CD4-positive, alpha-beta memory T cell (primary cell): ENCODE data around the gene MXRA7. TPM values are rescaled to one million over a fixed set of nuclear protein-coding genes. Genes with fewer than 3 reads are reported as not detected.

Experiments used
- CTCF ChIA-PET: fragments of 350-600 bp; sonication (Branson Sonifier 250); formaldehyde crosslinking; loops from one replicate; lab custom pipeline; 2021; ENCODE audit warnings: inconsistent platforms; ENCODE audit not compliant: partially characterized antibody; lab: Charles Lee
- POLR2A ChIA-PET: fragments of 350-600 bp; sonication (Branson Sonifier 250); formaldehyde crosslinking; loops from one replicate; lab custom pipeline; 2021; ENCODE audit not compliant: partially characterized antibody; lab: Charles Lee
- DNase-seq, 5 donors: peaks; one replicate each; pipeline versions ENCODE4 v3.0.0 to v3.0.0-alpha.2; 2020 to 2022; ENCODE audit warnings: mixed read lengths in 1 of 5
- H3K27ac ChIP-seq: one replicate; pipeline ENCODE4 v1.7.0; 2013; ENCODE audit warnings: low read depth, low read length
- H3K27me3 ChIP-seq: 2 replicates; pipeline ENCODE4 v1.7.0; 2013; ENCODE audit warnings: mild to moderate bottlenecking, low read length, moderate library complexity; ENCODE audit not compliant: insufficient read depth
- H3K36me3 ChIP-seq: 2 replicates; pipeline ENCODE4 v1.7.0; 2013; ENCODE audit warnings: mild to moderate bottlenecking, low read length, moderate library complexity; ENCODE audit not compliant: insufficient read depth
- H3K4me1 ChIP-seq: 2 replicates; pipeline ENCODE4 v1.7.0; 2013; ENCODE audit warnings: mild to moderate bottlenecking, low read length, moderate library complexity; ENCODE audit not compliant: insufficient read depth
- H3K4me3 ChIP-seq, 2 donors: one replicate each; pipeline ENCODE4 v1.7.0; 2013; ENCODE audit warnings: low read length in 2 of 2, mild to moderate bottlenecking in 1 of 2
- H3K9me3 ChIP-seq, 2 donors: one replicate each; pipeline ENCODE4 v1.7.0; 2013; ENCODE audit warnings: low read length in 2 of 2, control low read depth in 1 of 2; ENCODE audit not compliant: control insufficient read depth in 1 of 2
- H3K27ac Mint-ChIP-seq, 7 donors: one replicate each; pipeline ENCODE4 v1.8.0; 2020 to 2021; ENCODE audit warnings: mixed read lengths in 7 of 7, mild to moderate bottlenecking in 6 of 7, inconsistent platforms in 3 of 7, moderate library complexity in 3 of 7
- H3K27me3 Mint-ChIP-seq, 2 donors: one replicate each; pipeline ENCODE4 v1.8.0; 2020 to 2021; ENCODE audit warnings: mixed read lengths in 2 of 2
- H3K36me3 Mint-ChIP-seq, 2 donors: one replicate each; pipeline ENCODE4 v1.8.0; 2020 to 2021; ENCODE audit warnings: mixed read lengths in 2 of 2, inconsistent platforms in 1 of 2, mild to moderate bottlenecking in 1 of 2
- H3K4me1 Mint-ChIP-seq, 4 donors: one replicate each; pipeline ENCODE4 v1.8.0; 2020 to 2021; ENCODE audit warnings: mixed read lengths in 4 of 4, mild to moderate bottlenecking in 1 of 4
- H3K4me3 Mint-ChIP-seq, 8 donors: one replicate each; pipeline ENCODE4 v1.8.0; 2020 to 2021; ENCODE audit warnings: mixed read lengths in 8 of 8, mild to moderate bottlenecking in 7 of 8, moderate library complexity in 6 of 8, inconsistent platforms in 3 of 8
- H3K9me3 Mint-ChIP-seq, 8 donors: one replicate each; pipeline ENCODE4 v1.8.0; 2020 to 2021; ENCODE audit warnings: mixed read lengths in 8 of 8, mild to moderate bottlenecking in 5 of 8, inconsistent platforms in 3 of 8, moderate library complexity in 1 of 8
- intact Hi-C: fragments of 100-400 bp; cut with micrococcal nuclease; formaldehyde crosslinking; loops from one replicate; pipeline ENCODE4 v1.15.1; 2023
- polyA plus RNA-seq, 2 donors: library from polyadenylated mRNA; unstranded; fragments of 300-500 nt; fragmentation: Illumina TruSeq; gene quantifications; one replicate each; pipeline ENCODE4 v1.2.3, GENCODE V29; 2021
- total RNA-seq, 2 experiments: library from RNA; stranded (reverse); gene quantifications; one replicate each; pipeline ENCODE4 v1.2.3, GENCODE V29; 2021

MXRA7 gene
- total and polyA plus RNA-seq, 4 experiments from 2014 or later: 5.3 to 15.0 (median 7.7) TPM

- H3K36me3 Mint-ChIP-seq: no peaks in the 10 kb centered on the region
- no peaks in the 10 kb centered on the region for H3K9me3 Mint-ChIP-seq
- H3K4me3 Mint-ChIP-seq: peak overlapping the region in 6 of 8 donors; percentile 35 to 78 (median 62)
- Histone ChIP-seq H3K27me3 (no peaks in the 10 kb centered on the region), H3K36me3 (no peaks in the 10 kb centered on the region), H3K4me3 (no peak overlapping the region), H3K27ac (no peak overlapping the region), H3K4me1 (peaks cover 46% of the 10 kb centered on the region), H3K9me3 (no peaks in the 10 kb centered on the region)
- ChIA-PET POLR2A (interaction anchor here (0.8 to 7.0 kb wide), 9 partner anchors 10 to 140 kb away, joined by 3 to 86 read pairs (median 4); partner anchors contain the start of genes ST6GALNAC1 and ST6GALNAC2), CTCF (interaction anchor here (0.9 to 2.2 kb wide), 4 partner anchors 13 to 99 kb away, joined by 3 to 10 read pairs (median 6); no protein-coding TSS in a partner anchor)
- no peak for DNase-seq
- intact Hi-C loops: no loop called here
- no peaks in the 10 kb centered on the region for H3K27me3 Mint-ChIP-seq
- peak overlapping the region; percentile 44 to 94 (median 80) for H3K27ac Mint-ChIP-seq
- peaks cover 30 to 44% (median 37%) of the 10 kb centered on the region in 4 donors for H3K4me1 Mint-ChIP-seq
Observed at GRCh38 chr17:76658242-76658662, 52.5 kb downstream of the MXRA7 start.

DNA sequence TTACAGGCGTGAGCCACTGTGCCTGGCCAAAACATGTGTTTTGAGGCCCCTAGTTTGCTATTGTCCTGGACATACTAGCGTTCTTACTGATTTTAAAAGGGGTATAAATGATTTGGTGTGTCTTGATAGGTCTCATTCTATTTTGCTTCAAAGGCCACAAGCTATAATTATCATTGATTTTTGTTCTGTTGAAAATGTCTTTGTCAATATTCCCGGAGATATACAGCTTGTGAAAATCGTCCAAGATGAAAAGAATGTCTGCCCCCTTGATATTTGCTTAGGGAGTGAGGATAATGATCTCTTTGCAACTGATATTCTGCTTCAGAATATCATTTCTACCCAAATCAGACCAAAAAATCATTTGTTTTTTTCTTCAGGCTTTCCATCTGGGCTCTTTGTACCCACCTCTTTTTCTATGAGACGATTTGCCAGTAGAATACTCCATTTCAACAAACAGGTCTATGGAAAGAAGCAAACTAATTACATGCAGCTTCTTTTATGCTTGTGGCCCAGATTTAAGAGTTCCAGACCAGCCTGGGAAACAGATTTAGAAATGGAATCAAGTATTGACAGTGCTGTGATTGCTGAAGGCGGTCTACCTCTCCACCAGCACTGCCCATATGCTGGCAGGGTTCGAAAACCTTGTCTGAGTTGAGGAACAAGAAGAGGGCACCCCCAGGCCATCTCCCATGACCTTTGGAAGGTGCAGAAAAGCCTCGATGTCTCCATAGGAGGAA lies 53.1 kb downstream of the MXRA7 start:
- POLR2A ChIA-PET: interaction anchor here (0.8 to 7.0 kb wide), 6 partner anchors 10 to 140 kb away, joined by 3 to 86 read pairs (median 4); partner anchors contain the start of gene ST6GALNAC1

GRCh38 chr17:76654408-76654807 lies 56.4 kb downstream of the MXRA7 start:
- Histone ChIP-seq H3K4me1 (peaks cover 21% of the 10 kb centered on the region), H3K36me3 (no peaks in the 10 kb centered on the region), H3K27me3 (no peaks in the 10 kb centered on the region), H3K27ac (no peak overlapping the region), H3K4me3 (no peak overlapping the region), H3K9me3 (no peaks in the 10 kb centered on the region)
- peaks cover 2 to 5% of the 10 kb centered on the region in 2 donors for H3K27me3 Mint-ChIP-seq
- intact Hi-C loops: no loop called here
- DNase-seq: no peak
- no peak overlapping the region for H3K4me3 Mint-ChIP-seq
- CTCF ChIA-PET: interaction anchor here (1.4 kb wide), 1 partner anchor 97 kb away, joined by 4 read pairs; no protein-coding TSS in a partner anchor
- peaks cover 0 to 3% (median 0%) of the 10 kb centered on the region in 8 donors for H3K9me3 Mint-ChIP-seq
- no peaks in the 10 kb centered on the region for H3K36me3 Mint-ChIP-seq
- peak overlapping the region in 1 of 7 donors; percentile 78 for H3K27ac Mint-ChIP-seq
- H3K4me1 Mint-ChIP-seq: peaks cover 11 to 22% (median 19%) of the 10 kb centered on the region in 4 donors
- POLR2A ChIA-PET: interaction anchor here (0.8 to 1.4 kb wide), 2 partner anchors 17 kb away, joined by 3 to 4 read pairs; no protein-coding TSS in a partner anchor

More for the DNA sequence above, 53.1 kb downstream of the MXRA7 start:
- Mint-ChIP-seq H3K27ac (peak overlapping the region in 6 of 7 donors; percentile 17 to 94 (median 66)), H3K27me3 (no peaks in the 10 kb centered on the region), H3K9me3 (no peaks in the 10 kb centered on the region), H3K4me1 (peaks cover 30 to 44% (median 37%) of the 10 kb centered on the region in 4 donors), H3K4me3 (no peak overlapping the region), H3K36me3 (no peaks in the 10 kb centered on the region)
- no peak for DNase-seq
- CTCF ChIA-PET: interaction anchor here (0.7 to 2.2 kb wide), 5 partner anchors 14 to 99 kb away, joined by 3 to 10 read pairs (median 4); no protein-coding TSS in a partner anchor
- H3K9me3 ChIP-seq: no peaks in the 10 kb centered on the region
- intact Hi-C loops: no loop called here
- peaks cover 46% of the 10 kb centered on the region for H3K4me1 ChIP-seq
- no peak overlapping the region for H3K4me3 ChIP-seq
- no peaks in the 10 kb centered on the region for H3K36me3 ChIP-seq
- no peak overlapping the region for H3K27ac ChIP-seq
- H3K27me3 ChIP-seq: no peaks in the 10 kb centered on the region

GRCh38 chr17:76650504-76650903 lies 60.3 kb downstream of the MXRA7 start:
- no peak overlapping the region for H3K4me3 ChIP-seq
- ChIA-PET CTCF (interaction anchor here (0.7 kb wide), 1 partner anchor 26 kb away, joined by 3 read pairs; no protein-coding TSS in a partner anchor), POLR2A (no interaction called here)
- peaks cover 6% of the 10 kb centered on the region for H3K4me1 ChIP-seq
- Mint-ChIP-seq H3K27ac (no peak overlapping the region), H3K9me3 (peaks cover 0 to 17% (median 7%) of the 10 kb centered on the region in 8 donors), H3K4me3 (no peak overlapping the region), H3K4me1 (peaks cover 0 to 6% (median under 1%) of the 10 kb centered on the region in 4 donors), H3K36me3 (no peaks in the 10 kb centered on the region), H3K27me3 (peaks cover 2 to 8% of the 10 kb centered on the region in 2 donors)
- no peak overlapping the region for H3K27ac ChIP-seq
- H3K27me3 ChIP-seq: no peaks in the 10 kb centered on the region
- H3K36me3 ChIP-seq: no peaks in the 10 kb centered on the region
- DNase-seq: no peak
- H3K9me3 ChIP-seq: no peaks in the 10 kb centered on the region
- intact Hi-C loops: no loop called here

DNA sequence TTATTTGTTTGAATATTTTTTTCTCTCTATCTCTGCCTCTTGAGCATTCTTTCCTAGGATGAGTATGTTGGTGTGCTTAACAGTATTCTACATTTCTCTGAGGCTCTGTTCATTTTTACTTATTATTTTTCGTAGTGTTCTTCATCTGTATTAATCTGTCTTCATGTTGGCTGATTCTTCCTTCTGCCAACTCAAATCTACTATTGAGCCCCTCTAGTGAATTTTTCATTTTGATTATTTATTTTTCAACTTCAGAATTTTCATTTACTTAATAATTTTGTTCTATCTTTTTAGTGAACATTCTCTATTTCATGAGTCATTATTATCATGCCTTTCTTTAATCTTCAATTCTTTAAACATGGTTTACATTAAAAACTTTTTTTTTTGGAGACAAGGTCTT lies 64.1 kb downstream of the MXRA7 start:
- Histone ChIP-seq H3K27ac (no peak overlapping the region), H3K36me3 (no peaks in the 10 kb centered on the region), H3K9me3 (no peaks in the 10 kb centered on the region), H3K4me3 (no peak overlapping the region), H3K27me3 (no peaks in the 10 kb centered on the region), H3K4me1 (peaks cover 29% of the 10 kb centered on the region)
- ChIA-PET CTCF (interaction anchor here (3.4 to 4.1 kb wide), 2 partner anchors 23 to 35 kb away, joined by 18 to 19 read pairs; no protein-coding TSS in a partner anchor), POLR2A (no interaction called here)
- Mint-ChIP-seq H3K36me3 (no peaks in the 10 kb centered on the region), H3K27ac (peak overlapping the region in 4 of 7 donors; percentile 25 to 51 (median 40)), H3K27me3 (peaks cover 2 to 6% of the 10 kb centered on the region in 2 donors), H3K4me3 (no peak overlapping the region), H3K9me3 (peaks cover 0 to 17% (median 7%) of the 10 kb centered on the region in 8 donors), H3K4me1 (peaks cover 11 to 27% (median 24%) of the 10 kb centered on the region in 4 donors)
- DNase-seq: no peak
- intact Hi-C loops: no loop called here

- no peak overlapping the region for H3K4me3 ChIP-seq
- peaks cover 13 to 33% (median 27%) of the 10 kb centered on the region in 4 donors for H3K4me1 Mint-ChIP-seq
- no peaks in the 10 kb centered on the region for H3K36me3 Mint-ChIP-seq
- H3K9me3 ChIP-seq: no peaks in the 10 kb centered on the region
- intact Hi-C loops: no loop called here
- DNase-seq: no peak
- H3K4me3 Mint-ChIP-seq: peak overlapping the region in 2 of 8 donors; percentile 30 to 44
- H3K4me1 ChIP-seq: peaks cover 35% of the 10 kb centered on the region
- CTCF ChIA-PET: interaction anchor here (3.4 to 4.1 kb wide), 2 partner anchors 22 to 36 kb away, joined by 18 to 19 read pairs; no protein-coding TSS in a partner anchor
- POLR2A ChIA-PET: interaction anchor here (0.8 to 1.1 kb wide), 2 partner anchors 26 to 33 kb away, joined by 3 read pairs; no protein-coding TSS in a partner anchor
- no peaks in the 10 kb centered on the region for H3K27me3 ChIP-seq
- H3K9me3 Mint-ChIP-seq: peaks cover 0 to 17% (median 7%) of the 10 kb centered on the region in 8 donors
- H3K27me3 Mint-ChIP-seq: peaks cover 0 to 2% of the 10 kb centered on the region in 2 donors
- peak overlapping the region in 3 of 7 donors; percentile 17 to 88 (median 76) for H3K27ac Mint-ChIP-seq
- H3K27ac ChIP-seq: no peak overlapping the region
- H3K36me3 ChIP-seq: no peaks in the 10 kb centered on the region
Observed at GRCh38 chr17:76645481-76645880, 65.3 kb downstream of the MXRA7 start.
